ENCODE measurements around the gene TRAF3IP1.
"Not testable (repeated sequence)": the region's sequence is repeated elsewhere in the genome, so short reads cannot be mapped to it uniquely, and the experiment has no call there.

DNA sequence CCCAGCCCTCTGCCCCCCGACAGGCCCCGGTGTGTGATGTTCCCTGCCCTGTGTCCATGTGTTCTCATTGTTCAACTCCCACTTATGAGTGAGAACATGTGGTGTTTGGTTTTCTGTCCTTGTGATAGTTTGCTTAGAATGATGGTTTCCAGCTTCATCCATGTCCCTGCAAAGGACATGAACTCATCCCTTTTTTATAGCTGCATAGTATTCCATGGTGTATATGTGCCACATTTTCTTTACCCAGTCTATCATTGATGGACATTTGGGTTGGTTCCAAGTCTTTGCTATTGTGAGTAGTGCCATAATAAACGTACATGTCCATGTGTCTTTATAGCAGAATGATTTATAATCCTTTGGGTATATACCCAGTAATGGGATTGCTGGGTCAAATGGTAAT is 52.0 kb downstream of the TRAF3IP1 start:
- not testable (repeated sequence) for TF ChIP-seq EP300 (IDR thresholded peaks at IDR 0.05)
- TF ChIP-seq, protein P1, sequence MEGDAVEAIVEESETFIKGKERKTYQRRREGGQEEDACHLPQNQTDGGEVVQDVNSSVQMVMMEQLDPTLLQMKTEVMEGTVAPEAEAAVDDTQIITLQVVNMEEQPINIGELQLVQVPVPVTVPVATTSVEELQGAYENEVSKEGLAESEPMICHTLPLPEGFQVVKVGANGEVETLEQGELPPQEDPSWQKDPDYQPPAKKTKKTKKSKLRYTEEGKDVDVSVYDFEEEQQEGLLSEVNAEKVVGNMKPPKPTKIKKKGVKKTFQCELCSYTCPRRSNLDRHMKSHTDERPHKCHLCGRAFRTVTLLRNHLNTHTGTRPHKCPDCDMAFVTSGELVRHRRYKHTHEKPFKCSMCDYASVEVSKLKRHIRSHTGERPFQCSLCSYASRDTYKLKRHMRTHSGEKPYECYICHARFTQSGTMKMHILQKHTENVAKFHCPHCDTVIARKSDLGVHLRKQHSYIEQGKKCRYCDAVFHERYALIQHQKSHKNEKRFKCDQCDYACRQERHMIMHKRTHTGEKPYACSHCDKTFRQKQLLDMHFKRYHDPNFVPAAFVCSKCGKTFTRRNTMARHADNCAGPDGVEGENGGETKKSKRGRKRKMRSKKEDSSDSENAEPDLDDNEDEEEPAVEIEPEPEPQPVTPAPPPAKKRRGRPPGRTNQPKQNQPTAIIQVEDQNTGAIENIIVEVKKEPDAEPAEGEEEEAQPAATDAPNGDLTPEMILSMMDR (IDR thresholded peaks at IDR 0.05): not testable (repeated sequence)
